ENCODE measurements around the gene TLX2. TPM values are rescaled to one million over a fixed set of nuclear protein-coding genes. Genes with fewer than 3 reads are reported as not detected.

TLX2 gene
- total and polyA plus RNA-seq, 2 of the 8 experiments (the other 6 are each of a cell fraction or from before 2014, with no cell fraction given) = 0.06 to 0.17 TPM

- H2BK5ac ChIP-seq (ENCODE audit: low read depth, low read length) = no peak overlapping the region
- no peak overlapping the region for H3K9ac ChIP-seq (replicated peaks in 1 of 4; ENCODE audit: extremely low read depth in 1 of 4, low read depth in 3 of 4, low read length in 3 of 4)
- H4K5ac ChIP-seq (ENCODE audit: insufficient read length, low read depth, low read length) = no peak overlapping the region
- H2BK120ac ChIP-seq (replicated peaks; ENCODE audit: low read depth, low read length) = no peak overlapping the region
- no peak overlapping the region for H3K56ac ChIP-seq (replicated peaks; ENCODE audit: insufficient read length, low read depth, low read length)
- peaks cover 0 to 18% of the 10 kb centered on the region in 2 experiments; a peak in 2 of 4 replicates for H3K79me2 ChIP-seq (ENCODE audit: control insufficient read depth in 1 of 2, insufficient read depth in 2 of 2, low read length in 2 of 2)
- no peak overlapping the region for H3K4ac ChIP-seq (replicated peaks; ENCODE audit: insufficient read length, low read depth, low read length)
- WGBS, 2 experiments (ENCODE audit: extremely low coverage in 1 of 2, insufficient coverage in 1 of 2, insufficient read length in 1 of 2, insufficient replicate concordance in 2 of 2, low coverage in 1 of 2, low lambda C conversion rate in 2 of 2, missing lambda C conversion rate in 1 of 2) = 79% methylated on average over 10 of the region's 10 CpGs; no CpG with 5 or more reads in 1 of the 2 experiments
- peaks cover 5 to 18% (median 13%) of the 10 kb centered on the region in 4 experiments; a peak in 6 of 8 replicates for H3K36me3 ChIP-seq (ENCODE audit: control insufficient read depth in 2 of 4, insufficient read depth in 4 of 4, low read length in 3 of 4)
- H3K18ac ChIP-seq (ENCODE audit: extremely low read depth, low read length) = no peak overlapping the region
- no peak overlapping the region for H3K27ac ChIP-seq (ENCODE audit: low read depth, low read length)
- H3K79me1 ChIP-seq (ENCODE audit: low read depth, low read length) = peaks cover 8% of the 10 kb centered on the region
- H2BK20ac ChIP-seq (ENCODE audit: low read length) = no peak overlapping the region
- no peak overlapping the region for H3K4me2 ChIP-seq (ENCODE audit: insufficient read depth in 1 of 2, low read depth in 2 of 2, low read length in 2 of 2)
- H3K27me3 ChIP-seq (replicated peaks in 1 of 4; ENCODE audit: control insufficient read depth in 3 of 4, extremely low read depth in 1 of 4, insufficient read depth in 3 of 4, low read length in 3 of 4) = peaks cover 0 to 13% (median 6%) of the 10 kb centered on the region in 4 experiments; a peak in 5 of 7 replicates
- no peak overlapping the region for H2AK5ac ChIP-seq (ENCODE audit: low read depth, low read length)
- H4K20me1 ChIP-seq (replicated peaks in 1 of 2; ENCODE audit: control insufficient read depth in 1 of 2, insufficient read depth in 2 of 2, low read length in 2 of 2) = peaks cover 0 to 3% of the 10 kb centered on the region in 2 experiments
- no peak overlapping the region for H2BK12ac ChIP-seq (ENCODE audit: low read depth, low read length)
- no peak overlapping the region for H2AFZ ChIP-seq (ENCODE audit: low read length)
- no peak overlapping the region for H3K14ac ChIP-seq (ENCODE audit: insufficient read length)
- H3K4me1 ChIP-seq (replicated peaks in 1 of 4; ENCODE audit: control insufficient read depth in 3 of 4, insufficient read depth in 4 of 4, low read length in 3 of 4) = peaks cover 0 to 7% (median under 1%) of the 10 kb centered on the region in 4 experiments; a peak in 2 of 7 replicates
- H4K91ac ChIP-seq (replicated peaks; ENCODE audit: insufficient read length, low read length) = no peak overlapping the region
- H3K4me3 ChIP-seq (ENCODE audit: extremely low read depth in 1 of 4, insufficient read depth in 2 of 4, low read depth in 3 of 4, low read length in 4 of 4) = no peak overlapping the region
- ChIA-PET CTCF (ENCODE audit: partially characterized antibody) (interaction anchor here (1.2 kb wide), 3 partner anchors 16 to 61 kb away, joined by 3 to 4 read pairs (median 3); no protein-coding TSS in a partner anchor), POLR2A (ENCODE audit: partially characterized antibody) (interaction anchor here (1.3 kb wide), 1 partner anchor 42 kb away, joined by 5 read pairs; the partner anchor contains the start of genes CCDC142 and TTC31)
- H3K23me2 ChIP-seq (ENCODE audit: low read depth, low read length) = peaks cover 4% of the 10 kb centered on the region; the same call in 1 of the 2 replicates
- H3K23ac ChIP-seq (ENCODE audit: insufficient read length) = no peak overlapping the region
- H4K8ac ChIP-seq (ENCODE audit: extremely low read depth, insufficient read depth, low read length) = 0 out of 2 replicates have a peak overlapping the region, but pooled peaks have one; percentile 31
- H3K9me3 ChIP-seq (ENCODE audit: insufficient read depth in 2 of 2, low read depth in 1 of 2, low read length in 1 of 2) = no peaks in the 10 kb centered on the region
- DNase-seq (ENCODE audit: low read depth in 1 of 2, low spot score in 2 of 2) (no peak), FAIRE-seq (no peak)
- 0 out of 2 replicates have a peak overlapping the region, but pooled peaks have one; percentile 88 for H2BK15ac ChIP-seq (ENCODE audit: low read length)
- TF ChIP-seq HDAC2 (IDR thresholded peaks at IDR 0.05; ENCODE audit: borderline replicate concordance in 1 of 2, low read depth in 2 of 2, low read length in 2 of 2) (no peak), ASH2L (IDR thresholded peaks at IDR 0.05; ENCODE audit: low read length) (no peak), NRF1 (IDR thresholded peaks at IDR 0.05; ENCODE audit: low read depth, low read length) (no peak), CHD2 (IDR thresholded peaks at IDR 0.05; ENCODE audit: low read length) (no peak), EP300 (IDR thresholded peaks at IDR 0.05; ENCODE audit: borderline replicate concordance in 1 of 2, low read depth in 2 of 2, low read length in 2 of 2) (no peak), RXRA (IDR thresholded peaks at IDR 0.05; ENCODE audit: insufficient read depth, low read depth, low read length) (no peak), ZNF274 (IDR thresholded peaks at IDR 0.05; ENCODE audit: borderline replicate concordance, extremely low read depth, low read length) (no peak), CBX8 (IDR thresholded peaks at IDR 0.05; ENCODE audit: borderline replicate concordance, low read depth, low read length) (no peak), RFX5 (IDR thresholded peaks at IDR 0.05; ENCODE audit: borderline replicate concordance, low read depth, low read length) (no peak), JUND (IDR thresholded peaks at IDR 0.05; ENCODE audit: low read length) (no peak), BACH1 (IDR thresholded peaks at IDR 0.05; ENCODE audit: low read length) (no peak), CREB1 (IDR thresholded peaks at IDR 0.05) (no peak)
Observed at GRCh38 chr2:74524955-74525716, 10.9 kb downstream of the TLX2 start.

Data from H1 (cell line).